Activated CD4-positive, alpha-beta T cell treated with anti-CD3 and anti-CD28 coated beads, Interleukin-2, amount 10 ng/mL, durations not matched to agents 24 days and 14 days (primary cell): ENCODE results near the gene RBFOX2. TPM values are rescaled to one million over a fixed set of nuclear protein-coding genes. Genes with fewer than 3 reads are reported as not detected.
"Not testable (repeated sequence)": the region's sequence is repeated elsewhere in the genome, so short reads cannot be mapped to it uniquely, and the experiment has no call there.

Experiments used
- DNase-seq: peaks from one replicate; pipeline ENCODE4 v3.0.0; 2022
- H3K27ac Mint-ChIP-seq: one replicate; pipeline ENCODE4 v1.8.0; 2022; ENCODE audit warnings: mild to moderate bottlenecking, mixed read lengths
- H3K27me3 Mint-ChIP-seq: one replicate; pipeline ENCODE4 v1.8.0; 2022; ENCODE audit warnings: mixed read lengths
- H3K36me3 Mint-ChIP-seq: one replicate; pipeline ENCODE4 v1.8.0; 2022; ENCODE audit warnings: low read depth, mild to moderate bottlenecking, mixed read lengths
- H3K4me1 Mint-ChIP-seq: one replicate; pipeline ENCODE4 v1.8.0; 2021; ENCODE audit warnings: mixed read lengths
- H3K4me3 Mint-ChIP-seq: one replicate; pipeline ENCODE4 v1.8.0; 2022; ENCODE audit warnings: mild to moderate bottlenecking, moderate library complexity, mixed read lengths
- H3K9me3 Mint-ChIP-seq: one replicate; pipeline ENCODE4 v1.8.0; 2021; ENCODE audit warnings: mixed read lengths
- intact Hi-C: fragments of 100-400 bp; cut with micrococcal nuclease; formaldehyde crosslinking; loops from one replicate; pipeline ENCODE4 v1.15.1; 2023
- total RNA-seq: library from RNA; stranded (reverse); gene quantifications from 2 replicates; pipeline ENCODE4 v1.2.3, GENCODE V29; 2022

The RBFOX2 gene
- total RNA-seq, 1 donor from 2014 or later: 3.9 TPM

- no peak overlapping the region for H3K4me3 Mint-ChIP-seq
- no peak overlapping the region for H3K27ac Mint-ChIP-seq
Measured at GRCh38 chr22:35830305-35830704, 198.3 kb downstream of the RBFOX2 start.

GRCh38 chr22:35824256-35824655, 204.4 kb downstream of the RBFOX2 start:
- DNase-seq: no peak
- peaks cover 9% of the 10 kb centered on the region for H3K4me1 Mint-ChIP-seq
- peaks cover 1% of the 10 kb centered on the region for H3K27me3 Mint-ChIP-seq
- no peaks in the 10 kb centered on the region for H3K36me3 Mint-ChIP-seq
- no peak overlapping the region for H3K27ac Mint-ChIP-seq
- no peaks in the 10 kb centered on the region for H3K9me3 Mint-ChIP-seq
- intact Hi-C loops: no loop called here
- H3K4me3 Mint-ChIP-seq: no peak overlapping the region

More at GRCh38 chr22:35830305-35830704, 198.3 kb downstream of the RBFOX2 start:
- Mint-ChIP-seq H3K27me3 (peaks cover 13% of the 10 kb centered on the region), H3K4me1 (no peaks in the 10 kb centered on the region), H3K9me3 (no peaks in the 10 kb centered on the region), H3K36me3 (no peaks in the 10 kb centered on the region)
- intact Hi-C loops: no loop called here
- DNase-seq: no peak

GRCh38 chr22:35821654-35822053, 207.0 kb downstream of the RBFOX2 start:
- H3K27me3 Mint-ChIP-seq: no peaks in the 10 kb centered on the region
- H3K36me3 Mint-ChIP-seq: no peaks in the 10 kb centered on the region
- no peak overlapping the region for H3K27ac Mint-ChIP-seq
- DNase-seq: no peak
- intact Hi-C loops: no loop called here
- no peaks in the 10 kb centered on the region for H3K9me3 Mint-ChIP-seq
- H3K4me1 Mint-ChIP-seq: peaks cover 9% of the 10 kb centered on the region
- no peak overlapping the region for H3K4me3 Mint-ChIP-seq

- H3K27ac Mint-ChIP-seq: no peak overlapping the region
- no peak overlapping the region for H3K4me3 Mint-ChIP-seq
- intact Hi-C loops: no loop called here
- H3K4me1 Mint-ChIP-seq: peaks cover 9% of the 10 kb centered on the region
- H3K9me3 Mint-ChIP-seq: no peaks in the 10 kb centered on the region
- H3K27me3 Mint-ChIP-seq: no peaks in the 10 kb centered on the region
- no peak for DNase-seq
- no peaks in the 10 kb centered on the region for H3K36me3 Mint-ChIP-seq
Measured at GRCh38 chr22:35819421-35819820, 209.2 kb downstream of the RBFOX2 start.

GRCh38 chr22:35818897-35819296, 209.7 kb downstream of the RBFOX2 start:
- Mint-ChIP-seq H3K27me3 (no peaks in the 10 kb centered on the region), H3K4me3 (no peak overlapping the region), H3K9me3 (no peaks in the 10 kb centered on the region), H3K4me1 (peaks cover 9% of the 10 kb centered on the region), H3K27ac (no peak overlapping the region), H3K36me3 (no peaks in the 10 kb centered on the region)
- no peak for DNase-seq
- intact Hi-C loops: no loop called here

GRCh38 chr22:35812600-35812999, 216.0 kb downstream of the RBFOX2 start:
- H3K9me3 Mint-ChIP-seq: no peaks in the 10 kb centered on the region
- peaks cover 5% of the 10 kb centered on the region for H3K27me3 Mint-ChIP-seq
- H3K36me3 Mint-ChIP-seq: no peaks in the 10 kb centered on the region
- no peak for DNase-seq
- H3K27ac Mint-ChIP-seq: no peak overlapping the region
- no peaks in the 10 kb centered on the region for H3K4me1 Mint-ChIP-seq
- intact Hi-C loops: no loop called here
- H3K4me3 Mint-ChIP-seq: no peak overlapping the region

- Mint-ChIP-seq H3K9me3 (no peaks in the 10 kb centered on the region), H3K27me3 (peaks cover 5% of the 10 kb centered on the region), H3K4me1 (no peaks in the 10 kb centered on the region), H3K4me3 (no peak overlapping the region), H3K27ac (no peak overlapping the region), H3K36me3 (no peaks in the 10 kb centered on the region)
- intact Hi-C loops: no loop called here
- no peak for DNase-seq
Measured at GRCh38 chr22:35811670-35812069, 217.0 kb downstream of the RBFOX2 start.

- Mint-ChIP-seq H3K36me3 (no peaks in the 10 kb centered on the region), H3K4me1 (no peaks in the 10 kb centered on the region), H3K4me3 (no peak overlapping the region), H3K27ac (no peak overlapping the region), H3K9me3 (no peaks in the 10 kb centered on the region), H3K27me3 (peaks cover 5% of the 10 kb centered on the region)
- intact Hi-C loops: no loop called here
- DNase-seq: no peak
Measured at GRCh38 chr22:35809816-35810215, 218.8 kb downstream of the RBFOX2 start.

GRCh38 chr22:35808377-35808776, 220.2 kb downstream of the RBFOX2 start:
- H3K4me3 Mint-ChIP-seq: no peak overlapping the region
- DNase-seq: no peak
- no peaks in the 10 kb centered on the region for H3K4me1 Mint-ChIP-seq
- no peaks in the 10 kb centered on the region for H3K9me3 Mint-ChIP-seq
- no peak overlapping the region for H3K27ac Mint-ChIP-seq
- intact Hi-C loops: no loop called here
- H3K27me3 Mint-ChIP-seq: peaks cover 5% of the 10 kb centered on the region
- no peaks in the 10 kb centered on the region for H3K36me3 Mint-ChIP-seq

GRCh38 chr22:35806668-35807067, 222.0 kb downstream of the RBFOX2 start:
- intact Hi-C loops, H3K4me3 Mint-ChIP-seq: not testable (repeated sequence)

GRCh38 chr22:35805466-35805865, 223.2 kb downstream of the RBFOX2 start:
- intact Hi-C loops: no loop called here
- Mint-ChIP-seq H3K27me3 (peaks cover 3% of the 10 kb centered on the region), H3K4me1 (no peaks in the 10 kb centered on the region), H3K4me3 (no peak overlapping the region), H3K36me3 (no peaks in the 10 kb centered on the region), H3K9me3 (no peaks in the 10 kb centered on the region), H3K27ac (no peak overlapping the region)
- DNase-seq: no peak

More at GRCh38 chr22:35806668-35807067, 222.0 kb downstream of the RBFOX2 start:
- H3K9me3 Mint-ChIP-seq, H3K4me1 Mint-ChIP-seq, H3K36me3 Mint-ChIP-seq, H3K27me3 Mint-ChIP-seq, H3K27ac Mint-ChIP-seq, DNase-seq: not testable (repeated sequence)

GRCh38 chr22:35804421-35804820, 224.2 kb downstream of the RBFOX2 start:
- Mint-ChIP-seq H3K9me3 (no peaks in the 10 kb centered on the region), H3K36me3 (no peaks in the 10 kb centered on the region), H3K27ac (no peak overlapping the region), H3K4me3 (no peak overlapping the region), H3K27me3 (no peaks in the 10 kb centered on the region), H3K4me1 (no peaks in the 10 kb centered on the region)
- no peak for DNase-seq
- intact Hi-C loops: no loop called here

- Mint-ChIP-seq H3K27ac (no peak overlapping the region), H3K9me3 (no peaks in the 10 kb centered on the region), H3K4me1 (no peaks in the 10 kb centered on the region), H3K36me3 (no peaks in the 10 kb centered on the region), H3K27me3 (no peaks in the 10 kb centered on the region), H3K4me3 (no peak overlapping the region)
- DNase-seq: no peak
- intact Hi-C loops: no loop called here
Measured at GRCh38 chr22:35802885-35803284, 225.7 kb downstream of the RBFOX2 start.

GRCh38 chr22:35801301-35801700, 227.3 kb downstream of the RBFOX2 start:
- H3K4me1 Mint-ChIP-seq, intact Hi-C loops, H3K27me3 Mint-ChIP-seq, H3K36me3 Mint-ChIP-seq, DNase-seq, H3K4me3 Mint-ChIP-seq, H3K27ac Mint-ChIP-seq, H3K9me3 Mint-ChIP-seq: not testable (repeated sequence)

GRCh38 chr22:35799150-35799549, 229.5 kb downstream of the RBFOX2 start:
- Mint-ChIP-seq H3K4me1 (no peaks in the 10 kb centered on the region), H3K27me3 (peaks cover 5% of the 10 kb centered on the region), H3K4me3 (no peak overlapping the region), H3K36me3 (no peaks in the 10 kb centered on the region), H3K27ac (no peak overlapping the region), H3K9me3 (no peaks in the 10 kb centered on the region)
- intact Hi-C loops: no loop called here
- no peak for DNase-seq
